ENCODE results near the gene IFNL1.

DNA sequence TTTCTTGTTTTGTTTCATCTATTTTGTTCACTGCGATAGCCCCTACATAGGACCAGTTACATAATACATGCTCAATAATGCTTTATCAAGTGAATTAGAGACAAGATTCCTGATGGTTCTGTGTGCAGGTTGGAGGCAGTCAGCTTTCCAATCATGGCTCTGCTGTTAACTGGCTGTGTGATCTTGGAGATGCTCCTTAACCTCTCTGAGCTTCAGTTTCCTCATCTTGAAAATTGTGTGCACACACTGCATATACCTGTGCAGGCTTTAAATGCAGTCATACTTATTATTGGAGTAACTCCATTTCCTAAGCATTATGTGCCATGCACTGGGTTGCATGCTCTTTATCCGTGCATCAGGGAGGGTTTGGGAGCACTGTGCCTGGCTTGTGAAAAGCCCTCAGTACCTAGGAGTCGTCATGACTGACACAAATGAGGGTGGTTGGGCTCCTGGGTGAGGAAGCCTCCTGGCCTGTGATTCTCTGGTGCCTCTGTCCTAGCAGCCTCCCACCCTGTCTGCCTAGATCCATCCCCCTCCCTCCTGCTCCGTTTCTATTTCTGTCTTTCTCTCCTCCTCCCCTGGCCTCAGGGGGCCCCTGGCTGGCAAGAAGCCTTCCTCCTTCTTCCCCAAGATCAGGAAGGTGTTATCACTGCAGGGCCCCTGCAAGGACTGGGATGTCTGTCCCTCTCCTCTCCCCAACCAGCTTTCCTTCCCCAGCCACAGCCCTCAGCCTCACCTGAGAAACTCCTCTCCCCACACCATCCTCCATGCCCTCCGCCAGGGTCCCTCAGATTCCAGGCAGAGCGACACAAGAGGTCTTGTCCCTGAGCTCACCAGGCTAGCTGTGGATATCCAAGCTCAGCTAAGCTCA lies 8.7 kb downstream of the IFNL1 start:
- TF ChIP-seq TAF1 (IDR thresholded peaks at IDR 0.05; ENCODE audit: low read depth, low read length) (no peak), POLR2A (IDR thresholded peaks at IDR 0.05; ENCODE audit: low read depth, low read length) (no peak), POLR2AphosphoS5 (IDR thresholded peaks at IDR 0.05; ENCODE audit: low read depth, low read length) (no peak), SPI1 (IDR thresholded peaks at IDR 0.05; ENCODE audit: low read depth, low read length) (no peak)

All from GM12891 (cell line).